Astrocyte (in vitro differentiated cells and primary cell): ENCODE measurements around the gene PAX6. TPM values are rescaled to one million over a fixed set of nuclear protein-coding genes. Genes with fewer than 3 reads are reported as not detected.

ENCODE experiments used
- DNase-seq: peaks from one replicate; pipeline ENCODE4 v3.0.0-alpha.2; 2010; ENCODE audit warnings: low read depth
- FAIRE-seq: peaks from 2 replicates; lab custom pipeline; 2011; peaks lifted over from hg19 to GRCh38; lab: Jason Lieb, UNC
- H2AFZ ChIP-seq: 2 replicates; pipeline ENCODE4 v1.6.0; 2012; ENCODE audit warnings: low read depth, low read length, inconsistent platforms
- H3K27ac ChIP-seq: 2 replicates; pipeline ENCODE4 v1.5.1; 2011; ENCODE audit warnings: low read depth, low read length, inconsistent platforms
- H3K27me3 ChIP-seq: 2 replicates; pipeline ENCODE4 v1.6.0; 2011; ENCODE audit warnings: low read length, inconsistent platforms; ENCODE audit not compliant: insufficient read depth
- H3K36me3 ChIP-seq: 2 replicates; pipeline ENCODE4 v1.5.1; 2011; ENCODE audit warnings: low read length, inconsistent platforms; ENCODE audit not compliant: insufficient read depth
- H3K4me1 ChIP-seq: 2 replicates; pipeline ENCODE4 v1.5.1; 2011; ENCODE audit warnings: low read length, inconsistent platforms; ENCODE audit not compliant: insufficient read depth
- H3K4me2 ChIP-seq: 2 replicates; pipeline ENCODE4 v1.6.0; 2012; ENCODE audit warnings: low read length, inconsistent platforms
- H3K4me3 ChIP-seq: 2 replicates; pipeline ENCODE4 v1.5.1; 2011; ENCODE audit warnings: low read depth, mild to moderate bottlenecking, low read length, inconsistent platforms; ENCODE audit not compliant: insufficient read depth
- H3K79me2 ChIP-seq: 2 replicates; pipeline ENCODE4 v1.6.0; 2012; ENCODE audit warnings: mild to moderate bottlenecking, low read length, inconsistent platforms; ENCODE audit not compliant: insufficient read depth
- H3K9ac ChIP-seq: 2 replicates; pipeline ENCODE4 v1.6.0; 2012; ENCODE audit warnings: mild to moderate bottlenecking, low read length, inconsistent platforms
- H3K9me3 ChIP-seq: 2 replicates; pipeline ENCODE4 v1.5.1; 2012; ENCODE audit warnings: low read depth, mild to moderate bottlenecking, low read length, inconsistent platforms; ENCODE audit not compliant: insufficient read depth
- H4K20me1 ChIP-seq: 2 replicates; pipeline ENCODE4 v1.6.0; 2012; ENCODE audit warnings: low read length, inconsistent platforms; ENCODE audit not compliant: insufficient read depth
- H3K27ac Mint-ChIP-seq: one replicate; pipeline ENCODE4 v1.8.0; 2021; ENCODE audit warnings: mild to moderate bottlenecking, mixed read lengths; ENCODE audit not compliant: unreplicated experiment
- H3K27me3 Mint-ChIP-seq: one replicate; pipeline ENCODE4 v1.8.0; 2021; ENCODE audit warnings: low read depth, mixed read lengths; ENCODE audit not compliant: unreplicated experiment
- H3K36me3 Mint-ChIP-seq: one replicate; pipeline ENCODE4 v1.8.0; 2021; ENCODE audit warnings: low read depth, mixed read lengths; ENCODE audit not compliant: unreplicated experiment
- H3K4me1 Mint-ChIP-seq: one replicate; pipeline ENCODE4 v1.8.0; 2021; ENCODE audit warnings: low read depth, mixed read lengths; ENCODE audit not compliant: unreplicated experiment
- H3K4me3 Mint-ChIP-seq: one replicate; pipeline ENCODE4 v1.8.0; 2021; ENCODE audit warnings: mild to moderate bottlenecking, moderate library complexity, mixed read lengths; ENCODE audit not compliant: unreplicated experiment
- H3K9me3 Mint-ChIP-seq: one replicate; pipeline ENCODE4 v1.8.0; 2021; ENCODE audit warnings: mild to moderate bottlenecking, mixed read lengths; ENCODE audit not compliant: unreplicated experiment
- CTCF ChIP-seq: IDR thresholded peaks from 2 replicates; pipeline ENCODE4 v1.5.1; 2011; ENCODE audit warnings: low read depth, mild to moderate bottlenecking, inconsistent platforms, low read length, moderate library complexity; ENCODE audit not compliant: insufficient read depth
- EZH2 ChIP-seq: IDR thresholded peaks from 2 replicates; pipeline ENCODE4 v1.6.1; 2012; ENCODE audit warnings: mild to moderate bottlenecking, low read length, inconsistent platforms; ENCODE audit not compliant: insufficient read depth
- total RNA-seq: library from RNA; stranded (reverse); gene quantifications from 2 replicates; pipeline ENCODE4 v1.2.1, GENCODE V29; 2021

The PAX6 gene
- total RNA-seq, 1 donor from 2014 or later: 12.2 TPM

DNA sequence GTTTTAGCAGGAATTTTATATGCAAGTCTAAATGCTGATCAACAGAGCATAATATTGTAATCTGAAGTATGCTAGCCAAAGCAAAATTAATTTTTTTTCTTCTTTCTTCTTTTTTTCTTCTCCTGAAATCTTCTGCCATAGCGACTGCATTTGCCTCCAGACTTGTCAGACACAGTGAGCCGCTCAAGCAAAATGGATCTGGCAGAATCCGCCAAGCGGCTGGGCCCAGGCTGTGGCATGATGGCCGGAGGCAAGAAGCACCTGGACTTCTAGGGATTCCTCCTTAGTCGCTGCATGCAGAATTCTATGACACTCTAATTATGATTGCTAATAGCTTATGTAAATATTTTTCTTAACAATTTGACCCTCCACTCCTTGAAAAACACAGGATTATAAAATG lies 27.9 kb downstream of the PAX6 start:
- TF ChIP-seq CTCF (no peak), EZH2 (no peak)
- Mint-ChIP-seq H3K4me1 (peaks cover 30% of the 10 kb centered on the region), H3K4me3 (no peak overlapping the region), H3K36me3 (no peaks in the 10 kb centered on the region), H3K9me3 (no peaks in the 10 kb centered on the region), H3K27ac (no peak overlapping the region), H3K27me3 (no peaks in the 10 kb centered on the region)
- Histone ChIP-seq H3K9ac (no peak overlapping the region), H3K4me2 (no peak overlapping the region), H3K79me2 (no peaks in the 10 kb centered on the region), H3K4me3 (no peak overlapping the region), H4K20me1 (peaks cover 2% of the 10 kb centered on the region), H2AFZ (no peak overlapping the region), H3K36me3 (no peaks in the 10 kb centered on the region), H3K9me3 (no peaks in the 10 kb centered on the region), H3K4me1 (peaks cover 14% of the 10 kb centered on the region), H3K27me3 (no peaks in the 10 kb centered on the region), H3K27ac (no peak overlapping the region)
- DNase-seq: no peak
- FAIRE-seq: no peak

GRCh38 chr11:31782257-31782656 lies 28.9 kb downstream of the PAX6 start:
- no peaks in the 10 kb centered on the region for H3K36me3 Mint-ChIP-seq
- FAIRE-seq (no peak), DNase-seq (no peak)
- Histone ChIP-seq H3K9ac (no peak overlapping the region), H3K4me2 (no peak overlapping the region), H3K27ac (no peak overlapping the region), H3K27me3 (no peaks in the 10 kb centered on the region), H3K9me3 (no peaks in the 10 kb centered on the region), H3K36me3 (no peaks in the 10 kb centered on the region), H2AFZ (no peak overlapping the region), H3K79me2 (no peaks in the 10 kb centered on the region), H3K4me1 (peaks cover 14% of the 10 kb centered on the region), H3K4me3 (no peak overlapping the region), H4K20me1 (no peaks in the 10 kb centered on the region)
- H3K27ac Mint-ChIP-seq: no peak overlapping the region
- no peak for TF ChIP-seq EZH2
- no peak for TF ChIP-seq CTCF
- H3K4me3 Mint-ChIP-seq: no peak overlapping the region
- H3K4me1 Mint-ChIP-seq: peaks cover 27% of the 10 kb centered on the region
- H3K27me3 Mint-ChIP-seq: no peaks in the 10 kb centered on the region
- peaks cover 4% of the 10 kb centered on the region for H3K9me3 Mint-ChIP-seq

DNA sequence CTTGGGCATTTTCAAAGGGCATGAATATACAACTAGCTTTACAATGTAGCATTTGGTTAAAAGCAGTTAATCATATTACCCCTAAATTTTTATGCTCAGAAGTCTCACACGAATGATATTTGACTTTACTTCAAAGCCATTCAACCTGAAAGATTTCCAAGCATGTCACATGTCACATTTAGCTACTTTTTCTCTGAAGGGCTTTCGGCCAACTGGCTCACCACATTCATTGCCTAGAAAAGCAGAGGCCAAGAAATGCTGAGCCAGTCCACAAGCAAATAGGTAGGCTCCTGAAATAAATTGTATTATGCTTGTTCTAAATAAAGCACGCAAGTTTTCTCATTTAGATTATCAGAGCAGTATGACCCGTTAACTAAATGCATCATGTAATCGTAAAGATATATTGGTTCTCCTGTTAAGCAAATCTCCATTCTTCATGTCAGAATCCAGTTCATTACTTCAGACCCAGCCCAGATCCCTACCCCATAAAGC lies 30.6 kb downstream of the PAX6 start:
- Histone ChIP-seq H3K9me3 (no peaks in the 10 kb centered on the region), H3K27me3 (no peaks in the 10 kb centered on the region), H3K36me3 (no peaks in the 10 kb centered on the region), H2AFZ (no peak overlapping the region), H3K4me3 (no peak overlapping the region), H3K4me1 (peaks cover 14% of the 10 kb centered on the region), H4K20me1 (no peaks in the 10 kb centered on the region), H3K9ac (no peak overlapping the region), H3K79me2 (no peaks in the 10 kb centered on the region), H3K4me2 (no peak overlapping the region), H3K27ac (no peak overlapping the region)
- Mint-ChIP-seq H3K4me3 (no peak overlapping the region), H3K27me3 (no peaks in the 10 kb centered on the region), H3K4me1 (peaks cover 24% of the 10 kb centered on the region), H3K27ac (no peak overlapping the region), H3K9me3 (peaks cover 4% of the 10 kb centered on the region), H3K36me3 (no peaks in the 10 kb centered on the region)
- no peak for TF ChIP-seq EZH2
- TF ChIP-seq CTCF: no peak
- FAIRE-seq (no peak), DNase-seq (peak; percentile 34)
